Measurements from ENCODE around the gene SF3B3.

GRCh38 chr16:70544548-70544947, 20.9 kb downstream of the SF3B3 start:
- no peak for TF ChIP-seq CTCF (IDR thresholded peaks at IDR 0.05)
- TF ChIP-seq POLR2AphosphoS5 (IDR thresholded peaks at IDR 0.05), result no peak
